GM12878 (cell line): Measurements from ENCODE around the gene CARD14. TPM values are rescaled to one million over a fixed set of nuclear protein-coding genes. Genes with fewer than 3 reads are reported as not detected.

Experiments used
- ATAC-seq: fragments of 200-7000 bp; cut with Tn5 transposase; 3 replicates; pipeline ENCODE4 v1.9.1; 2020; ENCODE audit warnings: mild to moderate bottlenecking, moderate library complexity
- BruUV-seq: library from RNA; stranded (reverse); fragments of 400-500 nt; replicated peaks from 2 replicates; lab custom pipeline; 2021; lab: Mats Ljungman, UMichigan
- CTCF ChIA-PET: fragments of 300-600 bp; sonication (Branson Sonifier 250); formaldehyde crosslinking; extraction: SDS; loops from one replicate; lab custom pipeline; 2021; ENCODE audit warnings: inconsistent platforms; lab: Yijun Ruan, JAX
- POLR2A ChIA-PET: fragments of 350-600 bp; formaldehyde crosslinking; extraction: SDS; loops from one replicate; lab custom pipeline; 2021; ENCODE audit warnings: inconsistent platforms; lab: Charles Lee
- RAD21 ChIA-PET: fragments of 300-600 bp; sonication (Branson Sonifier 250); formaldehyde crosslinking; loops from one replicate; lab custom pipeline; 2023; ENCODE audit warnings: antibody characterized with exemption; ENCODE audit not compliant: unreplicated experiment; lab: Charles Lee
- SMC1A ChIA-PET: fragments of 300-600 bp; sonication (Branson Sonifier 250); formaldehyde crosslinking; loops from one replicate; lab custom pipeline; 2023; ENCODE audit not compliant: unreplicated experiment, uncharacterized antibody; lab: Charles Lee
- DNase-seq: peaks from one replicate; pipeline ENCODE4 v3.0.0-alpha.2; 2011; ENCODE audit warnings: low read depth, low spot score
- FAIRE-seq: peaks from 3 replicates; lab custom pipeline; 2011; peaks lifted over from hg19 to GRCh38; lab: Jason Lieb, UNC
- H2AFZ ChIP-seq: 2 replicates; pipeline ENCODE4 v1.6.0; 2011; ENCODE audit warnings: low read depth, low read length, control low read depth; ENCODE audit not compliant: control insufficient read depth
- H3K27ac ChIP-seq: 2 replicates; pipeline ENCODE4 v1.5.1; 2011; ENCODE audit warnings: control low read depth; ENCODE audit not compliant: control insufficient read depth, insufficient read depth
- H3K27me3 ChIP-seq, 2 experiments: replicated peaks in 1 of 2; 2 replicates each; pipeline versions ENCODE4 v1.6.0 to v1.6.1; 2011; ENCODE audit warnings: low read length in 1 of 2; ENCODE audit not compliant: control insufficient read depth in 2 of 2, insufficient read depth in 2 of 2
- H3K36me3 ChIP-seq, 2 experiments: 2 replicates each; pipeline ENCODE4 v1.5.1; 2011; ENCODE audit warnings: low read length in 1 of 2; ENCODE audit not compliant: control insufficient read depth in 2 of 2, insufficient read depth in 2 of 2
- H3K4me1 ChIP-seq: 2 replicates; pipeline ENCODE4 v1.6.1; 2011; ENCODE audit warnings: mild to moderate bottlenecking, low read length, moderate library complexity, mixed read lengths; ENCODE audit not compliant: control insufficient read depth, insufficient read depth
- H3K4me2 ChIP-seq: 2 replicates; pipeline ENCODE4 v1.6.0; 2011; ENCODE audit warnings: control low read depth; ENCODE audit not compliant: control insufficient read depth, insufficient read depth
- H3K4me3 ChIP-seq: fragments of 200-600 bp; sonication (generic); 2 replicates; pipeline ENCODE4 v1.5.1; 2016
- H3K79me2 ChIP-seq: 2 replicates; pipeline ENCODE4 v1.6.0; 2011; ENCODE audit warnings: low read length; ENCODE audit not compliant: control insufficient read depth, insufficient read depth
- H3K9ac ChIP-seq: 2 replicates; pipeline ENCODE4 v1.8.0; 2011; ENCODE audit warnings: low read length, control low read depth, mixed read lengths; ENCODE audit not compliant: control insufficient read depth, insufficient read depth
- H3K9me3 ChIP-seq: replicated peaks from 3 replicates; pipeline ENCODE4 v1.5.1; 2011; ENCODE audit warnings: mild to moderate bottlenecking, low read length; ENCODE audit not compliant: control insufficient read depth, insufficient read depth
- H4K20me1 ChIP-seq: 2 replicates; pipeline ENCODE4 v1.6.0; 2011; ENCODE audit not compliant: control insufficient read depth, insufficient read depth
- ATF7 ChIP-seq: fragments of 450-650 bp; IDR thresholded peaks from 2 replicates; pipeline ENCODE4 v1.6.1; 2016; ENCODE audit warnings: low read depth, mild to moderate bottlenecking
- CBFB ChIP-seq: IDR thresholded peaks from 2 replicates; pipeline ENCODE4 v1.6.1; 2016; ENCODE audit warnings: antibody characterized with exemption, low read depth
- CEBPB ChIP-seq, 2 experiments: fragments of 150-350 bp in 1 of 2; IDR thresholded peaks; 2 replicates each; pipeline ENCODE4 v1.6.1; 2012 to 2014; ENCODE audit warnings: low read depth in 2 of 2, low read length in 2 of 2, borderline replicate concordance in 1 of 2, inconsistent platforms in 1 of 2
- EP300 ChIP-seq, 2 experiments: fragments of 150-350 bp in 1 of 2; IDR thresholded peaks; 2 replicates each; pipeline ENCODE4 v1.6.1; 2011 to 2012; ENCODE audit warnings: low read depth in 2 of 2, low read length in 2 of 2, borderline replicate concordance in 1 of 2, improper control_type of control experiment in 1 of 2, inconsistent platforms in 1 of 2; ENCODE audit not compliant: control insufficient read depth in 1 of 2
- FOXK2 ChIP-seq: fragments of 450-650 bp; IDR thresholded peaks from 2 replicates; pipeline ENCODE4 v1.6.1; 2017; ENCODE audit warnings: mild to moderate bottlenecking, moderate library complexity
- HDGF ChIP-seq: fragments of 450-650 bp; IDR thresholded peaks from 2 replicates; pipeline ENCODE4 v1.6.1; 2016; ENCODE audit warnings: antibody characterized with exemption
- KAT2A ChIP-seq: conservative IDR thresholded peaks from 2 replicates; pipeline ENCODE4 v1.6.1; 2011; ENCODE audit warnings: low read depth, low read length; ENCODE audit not compliant: control insufficient read depth
- KLF5 ChIP-seq: fragments of 450-650 bp; IDR thresholded peaks from 2 replicates; pipeline ENCODE4 v1.6.1; 2014; ENCODE audit warnings: mild to moderate bottlenecking; ENCODE audit not compliant: partially characterized antibody
- MYB ChIP-seq: fragments of 150-350 bp; IDR thresholded peaks from 2 replicates; pipeline ENCODE4 v1.6.1; 2014; ENCODE audit warnings: mild to moderate bottlenecking, low read depth, low read length, borderline replicate concordance
- NFYB ChIP-seq: IDR thresholded peaks from 2 replicates; pipeline ENCODE4 v1.6.1; 2011; ENCODE audit warnings: low read depth, mild to moderate bottlenecking, low read length, improper control_type of control experiment, moderate library complexity; ENCODE audit not compliant: insufficient read depth
- NR2C1 ChIP-seq: fragments of 450-650 bp; IDR thresholded peaks from 2 replicates; pipeline ENCODE4 v1.6.1; 2017; ENCODE audit warnings: antibody characterized with exemption, mild to moderate bottlenecking, moderate library complexity
- PAX8 ChIP-seq: fragments of 450-650 bp; IDR thresholded peaks from 2 replicates; pipeline ENCODE4 v1.6.1; 2017; ENCODE audit warnings: mild to moderate bottlenecking, moderate library complexity
- PML ChIP-seq: IDR thresholded peaks from 2 replicates; pipeline ENCODE4 v1.6.1; 2012; ENCODE audit warnings: low read length, inconsistent platforms
- POLR2A ChIP-seq: IDR thresholded peaks from 2 replicates; pipeline ENCODE4 v1.6.1; 2011; ENCODE audit warnings: low read depth, mild to moderate bottlenecking, low read length
- POU2F2 ChIP-seq: IDR thresholded peaks from 3 replicates; pipeline ENCODE4 v1.6.1; 2011; ENCODE audit warnings: low read depth, mild to moderate bottlenecking, low read length, borderline replicate concordance
- RAD21 ChIP-seq: IDR thresholded peaks from 2 replicates; pipeline ENCODE4 v1.6.1; 2011; ENCODE audit warnings: mild to moderate bottlenecking, low read depth, low read length, moderate library complexity; ENCODE audit not compliant: insufficient read depth
- SMC3 ChIP-seq: IDR thresholded peaks from 2 replicates; pipeline ENCODE4 v1.6.1; 2011; ENCODE audit warnings: low read length, improper control_type of control experiment, borderline replicate concordance
- SP1 ChIP-seq: IDR thresholded peaks from one replicate; pipeline ENCODE4 v1.6.1; 2011; ENCODE audit warnings: low read depth, low read length
- TCF7 ChIP-seq: IDR thresholded peaks from 2 replicates; pipeline ENCODE4 v1.6.1; 2014; ENCODE audit warnings: antibody characterized with exemption, borderline replicate concordance
- USF1 ChIP-seq: IDR thresholded peaks from 2 replicates; pipeline ENCODE4 v1.6.1; 2011; ENCODE audit warnings: borderline replicate concordance, low read depth, mild to moderate bottlenecking, moderate library complexity, mixed read lengths, low read length; ENCODE audit not compliant: insufficient read depth; ENCODE audit errors: extremely low read length
- ZBTB40 ChIP-seq: fragments of 450-650 bp; IDR thresholded peaks from 2 replicates; pipeline ENCODE4 v1.6.1; 2016; ENCODE audit warnings: mild to moderate bottlenecking, moderate library complexity, borderline replicate concordance
- WGBS: methylation state at CpG from one replicate; pipeline ENCODE4 v1.1.6; 2016; ENCODE audit warnings: low lambda C conversion rate; ENCODE audit not compliant: insufficient replicate concordance, insufficient coverage; ENCODE audit errors: missing lambda C conversion rate; 5-methylcytosine and 5-hydroxymethylcytosine counted together
- in situ Hi-C: fragments of 300-500 bp; cut with MboI; formaldehyde crosslinking; loops from 9 replicates; pipeline ENCODE4 v1.14.3; 2018; ENCODE audit warnings: mixed read lengths
- intact Hi-C: fragments of 100-400 bp; cut with micrococcal nuclease; formaldehyde crosslinking; loops from one replicate; pipeline ENCODE4 v1.14.2; 2022; ENCODE audit not compliant: unreplicated experiment
- polyA plus RNA-seq, 11 experiments: library from polyadenylated mRNA; depleted of rRNA in 4 of 11; unstranded in 6 of 11; stranded (reverse) in 5 of 11; fragments of >200 nt; fragmentation: Nextera tagmentation in 4 of 11; fragmentation: Illumina TruSeq in 1 of 11; extraction: Ambion mirVana in 4 of 11; extraction: Trizol in 1 of 11; gene quantifications; 1 replicate in 1 of 11; 2 replicates in 10 of 11; pipeline versions ENCODE4 v1.2.1 to v1.2.3, GENCODE V29; 2011 to 2016; ENCODE audit warnings: inconsistent platforms in 2 of 11, missing spikeins in 2 of 11, low read depth in 1 of 11
- total RNA-seq, 4 experiments: library from RNA; depleted of rRNA in 3 of 4; stranded (reverse); fragments of >200 nt in 3 of 4; fragmentation: Illumina TruSeq in 1 of 4; extraction: Trizol in 1 of 4; gene quantifications; 2 replicates each; pipeline versions ENCODE4 v1.2.1 to v1.2.3, GENCODE V29; 2013 to 2021

CARD14 gene
- total and polyA plus RNA-seq, 10 of the 15 experiments (the other 5 are each of a cell fraction or from before 2014, with no cell fraction given), result 0.08 to 0.15 TPM; not detected in 8

GRCh38 chr17:80185968-80186367 is 16.1 kb downstream of the CARD14 start (continued):
- no peak for TF ChIP-seq MYB
- TF ChIP-seq NFYB, result no peak
- TF ChIP-seq PAX8, result no peak
- TF ChIP-seq CBFB, result no peak
- TF ChIP-seq POLR2A, result no peak

- no peak overlapping the region for H3K9ac ChIP-seq
- DNase-seq (no peak), ATAC-seq (no peak), FAIRE-seq (no peak)
- intact Hi-C loops (no loop called here), in situ Hi-C loops (no loop called here)
- ChIA-PET POLR2A (no interaction called here), SMC1A (no interaction called here), CTCF (interaction anchor here (2.0 kb wide), 1 partner anchor 9 kb away, joined by 5 read pairs; no protein-coding TSS in a partner anchor), RAD21 (no interaction called here)
- H3K9me3 ChIP-seq, result no peaks in the 10 kb centered on the region
- no TSS peak for BruUV-seq
- 58% methylated on average over 16 of the region's 16 CpGs for WGBS
- H3K79me2 ChIP-seq, result no peaks in the 10 kb centered on the region
- no peak overlapping the region for H3K4me3 ChIP-seq
- H3K27me3 ChIP-seq, result no peaks in the 10 kb centered on the region; a peak in 2 of 4 replicates
- no peak overlapping the region for H3K4me2 ChIP-seq
- no peaks in the 10 kb centered on the region for H3K4me1 ChIP-seq
- H3K27ac ChIP-seq, result no peak overlapping the region
- H3K36me3 ChIP-seq, result no peaks in the 10 kb centered on the region
- H2AFZ ChIP-seq, result no peak overlapping the region
- TF ChIP-seq SP1 (no peak), HDGF (no peak), NR2C1 (no peak), KLF5 (no peak), TCF7 (no peak), POU2F2 (no peak), USF1 (no peak), EP300 (IDR thresholded peaks at IDR 0.05; ENCODE audit: borderline replicate concordance in 1 of 2, control insufficient read depth in 1 of 2, low read depth in 2 of 2, low read length in 2 of 2) (no peak), ATF7 (no peak), KAT2A (no peak), PML (no peak), SMC3 (no peak), CEBPB (IDR thresholded peaks at IDR 0.05; ENCODE audit: borderline replicate concordance in 1 of 2, low read depth in 2 of 2, low read length in 2 of 2) (no peak), POLR2A (no peak), FOXK2 (no peak), ZBTB40 (no peak), RAD21 (no peak)
- H4K20me1 ChIP-seq, result no peaks in the 10 kb centered on the region
Observed at GRCh38 chr17:80187090-80187489, 17.3 kb downstream of the CARD14 start.
